DOHH2 (cell line): Measurements from ENCODE around the gene RSU1.
"Not testable (repeated sequence)": the region's sequence is repeated elsewhere in the genome, so short reads cannot be mapped to it uniquely, and the experiment has no call there.

Experiments
- H3F3A ChIP-seq: fragments of 200-600 bp; sonication (generic), shearing (Covaris generic); 2 replicates; pipeline ENCODE4 v1.6.0; 2016; ENCODE audit warnings: antibody characterized with exemption, mild to moderate bottlenecking; ENCODE audit not compliant: control insufficient read depth, insufficient read depth
- H3K27ac ChIP-seq: fragments of 200-600 bp; sonication (generic); 2 replicates; pipeline ENCODE4 v1.5.1; 2014; ENCODE audit warnings: low read depth, mild to moderate bottlenecking, low read length, moderate library complexity
- H3K27me3 ChIP-seq: fragments of 200-600 bp; sonication (generic); 2 replicates; pipeline ENCODE4 v1.6.1; 2014; ENCODE audit warnings: mild to moderate bottlenecking, low read length, mixed read lengths; ENCODE audit not compliant: control insufficient read depth
- H3K36me3 ChIP-seq: fragments of 200-600 bp; sonication (generic); 2 replicates; pipeline ENCODE4 v1.6.1; 2014; ENCODE audit warnings: mild to moderate bottlenecking, low read length, moderate library complexity, mixed read lengths; ENCODE audit not compliant: control insufficient read depth
- H3K4me1 ChIP-seq: fragments of 200-600 bp; sonication (generic); 2 replicates; pipeline ENCODE4 v1.6.1; 2014; ENCODE audit warnings: mild to moderate bottlenecking, low read length, mixed read lengths; ENCODE audit not compliant: control insufficient read depth
- H3K4me2 ChIP-seq: fragments of 200-600 bp; sonication (generic); 2 replicates; pipeline ENCODE4 v1.6.0; 2014; ENCODE audit warnings: mild to moderate bottlenecking, low read length, moderate library complexity
- H3K4me3 ChIP-seq: fragments of 200-600 bp; sonication (generic); 2 replicates; pipeline ENCODE4 v1.5.1; 2014; ENCODE audit warnings: mild to moderate bottlenecking, low read length, mixed read lengths
- H3K79me2 ChIP-seq: fragments of 200-600 bp; sonication (generic); 2 replicates; pipeline ENCODE4 v1.6.1; 2014; ENCODE audit warnings: mild to moderate bottlenecking, low read length, mixed read lengths; ENCODE audit not compliant: control insufficient read depth
- H3K9me2 ChIP-seq: fragments of 200-600 bp; sonication (generic); replicated peaks from 2 replicates; pipeline ENCODE4 v1.6.1; 2014; ENCODE audit warnings: mild to moderate bottlenecking, low read length, mixed read lengths; ENCODE audit not compliant: control insufficient read depth
- H3K9me3 ChIP-seq: fragments of 200-600 bp; sonication (generic); 2 replicates; pipeline ENCODE4 v1.6.1; 2014; ENCODE audit warnings: antibody characterized with exemption, low read length, mixed read lengths; ENCODE audit not compliant: control insufficient read depth, insufficient read depth
- H4K20me1 ChIP-seq: fragments of 200-600 bp; sonication (generic); 2 replicates; pipeline ENCODE4 v1.6.0; 2014; ENCODE audit warnings: low read depth, mild to moderate bottlenecking, antibody characterized with exemption, low read length, moderate library complexity; ENCODE audit not compliant: control insufficient read depth, insufficient read depth
- CTCF ChIP-seq: fragments of 200-600 bp; sonication (generic); IDR thresholded peaks from one replicate; pipeline ENCODE4 v1.5.1; 2014; ENCODE audit warnings: antibody characterized with exemption, mild to moderate bottlenecking, low read depth, low read length; ENCODE audit not compliant: poor library complexity, severe bottlenecking
- EZH2phosphoT487 ChIP-seq: fragments of 200-600 bp; sonication (generic); IDR thresholded peaks from 2 replicates; pipeline ENCODE4 v1.6.1; 2017; ENCODE audit warnings: borderline replicate concordance, mild to moderate bottlenecking, antibody characterized with exemption, low read length, moderate library complexity, mixed read lengths

Gene RSU1

GRCh38 chr10:16828701-16829175 is 11.5 kb upstream of the RSU1 start:
- no peak overlapping the region for H3K4me2 ChIP-seq
- TF ChIP-seq CTCF (no peak), EZH2phosphoT487 (no peak)
- no peaks in the 10 kb centered on the region for H3F3A ChIP-seq
- H3K27ac ChIP-seq, result no peak overlapping the region
- H3K4me3 ChIP-seq, result no peak overlapping the region
- H4K20me1 ChIP-seq, result no peaks in the 10 kb centered on the region
- H3K4me1 ChIP-seq, result no peaks in the 10 kb centered on the region
- H3K27me3 ChIP-seq, result no peaks in the 10 kb centered on the region
- no peaks in the 10 kb centered on the region for H3K9me3 ChIP-seq
- no peaks in the 10 kb centered on the region for H3K9me2 ChIP-seq
- H3K36me3 ChIP-seq, result no peaks in the 10 kb centered on the region
- H3K79me2 ChIP-seq, result no peaks in the 10 kb centered on the region

- Histone ChIP-seq H4K20me1 (no peaks in the 10 kb centered on the region), H3F3A (no peaks in the 10 kb centered on the region), H3K4me3 (no peak overlapping the region), H3K27ac (no peak overlapping the region), H3K9me3 (peaks cover 2% of the 10 kb centered on the region; the same call in 1 of the 2 replicates), H3K36me3 (no peaks in the 10 kb centered on the region), H3K4me1 (no peaks in the 10 kb centered on the region), H3K4me2 (no peak overlapping the region), H3K79me2 (no peaks in the 10 kb centered on the region), H3K9me2 (no peaks in the 10 kb centered on the region), H3K27me3 (no peaks in the 10 kb centered on the region)
- TF ChIP-seq CTCF (peak; percentile 62), EZH2phosphoT487 (no peak)
These were observed 10.9 kb upstream of the RSU1 start for GRCh38 chr10:16828114-16828568.

- not testable (repeated sequence) for H4K20me1 ChIP-seq, H3K36me3 ChIP-seq, H3K4me3 ChIP-seq, H3F3A ChIP-seq, H3K27me3 ChIP-seq, H3K27ac ChIP-seq, H3K9me3 ChIP-seq, H3K9me2 ChIP-seq, H3K4me1 ChIP-seq, H3K79me2 ChIP-seq, H3K4me2 ChIP-seq
These were observed 10.2 kb upstream of the RSU1 start for GRCh38 chr10:16827474-16827873.

GRCh38 chr10:16822726-16823360 is 5.6 kb upstream of the RSU1 start:
- Histone ChIP-seq H3K4me1 (peaks cover 7% of the 10 kb centered on the region), H3K36me3 (no peaks in the 10 kb centered on the region), H3K79me2 (no peaks in the 10 kb centered on the region), H3K9me3 (peaks cover 18% of the 10 kb centered on the region), H3K4me3 (no peak overlapping the region), H4K20me1 (no peaks in the 10 kb centered on the region), H3K4me2 (no peak overlapping the region), H3K27me3 (no peaks in the 10 kb centered on the region), H3F3A (no peaks in the 10 kb centered on the region), H3K27ac (no peak overlapping the region), H3K9me2 (no peaks in the 10 kb centered on the region)
- TF ChIP-seq CTCF (no peak), EZH2phosphoT487 (no peak)
